Measurements from ENCODE around the gene QRICH1.
A peak's percentile ranks its signal among the peaks of the same experiment; 100 is the strongest.

QRICH1 gene

DNA sequence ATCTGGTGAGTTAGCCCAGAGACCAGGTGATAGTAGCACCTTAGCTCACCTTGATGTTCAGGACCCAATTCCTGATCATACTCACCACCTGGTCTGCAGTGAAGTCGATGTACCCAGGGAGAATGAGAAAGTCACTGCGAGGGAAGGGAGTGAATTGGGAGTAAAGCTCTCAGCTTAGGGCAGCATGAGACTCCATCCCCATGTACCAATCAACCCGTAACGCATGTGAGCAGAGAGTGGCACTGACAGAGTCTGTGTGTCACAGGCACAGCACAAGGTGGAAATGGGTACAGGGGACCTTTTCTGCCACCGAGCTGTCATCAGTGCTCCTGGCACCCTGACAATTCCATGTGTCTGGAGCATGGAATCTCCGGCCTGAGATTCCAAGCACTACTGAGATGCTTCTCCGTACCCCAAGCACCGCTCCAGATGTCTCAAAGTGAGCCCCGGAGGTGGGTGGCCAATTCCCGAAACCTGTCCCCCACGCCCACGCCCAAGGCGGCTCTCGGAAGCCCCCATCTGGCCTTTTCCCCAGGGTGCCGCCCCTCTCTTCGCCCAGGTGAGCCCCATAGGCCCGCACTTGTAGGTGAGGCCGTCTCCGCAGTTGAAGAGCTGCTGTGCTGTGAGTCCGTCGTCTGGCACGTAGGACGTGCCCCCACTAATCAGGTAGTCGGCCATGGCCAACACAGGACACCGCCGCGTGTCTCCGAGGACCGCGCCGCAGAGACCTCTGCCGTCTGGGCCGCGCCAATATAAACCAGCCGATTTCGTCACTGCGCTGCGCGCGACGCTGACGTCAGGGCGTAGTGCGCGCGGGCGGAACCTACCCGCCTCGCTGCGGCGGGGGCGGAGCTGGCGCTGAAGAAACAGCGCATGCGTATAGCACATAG lies 65.0 kb downstream of the QRICH1 start, which contains the start of gene IMPDH2:
TSS of gene IMPDH2 (minus strand) at position 726 of the 890 bp plus-strand sequence. CDS start at position 678, 48 bp downstream.
- TF ChIP-seq, protein P1, sequence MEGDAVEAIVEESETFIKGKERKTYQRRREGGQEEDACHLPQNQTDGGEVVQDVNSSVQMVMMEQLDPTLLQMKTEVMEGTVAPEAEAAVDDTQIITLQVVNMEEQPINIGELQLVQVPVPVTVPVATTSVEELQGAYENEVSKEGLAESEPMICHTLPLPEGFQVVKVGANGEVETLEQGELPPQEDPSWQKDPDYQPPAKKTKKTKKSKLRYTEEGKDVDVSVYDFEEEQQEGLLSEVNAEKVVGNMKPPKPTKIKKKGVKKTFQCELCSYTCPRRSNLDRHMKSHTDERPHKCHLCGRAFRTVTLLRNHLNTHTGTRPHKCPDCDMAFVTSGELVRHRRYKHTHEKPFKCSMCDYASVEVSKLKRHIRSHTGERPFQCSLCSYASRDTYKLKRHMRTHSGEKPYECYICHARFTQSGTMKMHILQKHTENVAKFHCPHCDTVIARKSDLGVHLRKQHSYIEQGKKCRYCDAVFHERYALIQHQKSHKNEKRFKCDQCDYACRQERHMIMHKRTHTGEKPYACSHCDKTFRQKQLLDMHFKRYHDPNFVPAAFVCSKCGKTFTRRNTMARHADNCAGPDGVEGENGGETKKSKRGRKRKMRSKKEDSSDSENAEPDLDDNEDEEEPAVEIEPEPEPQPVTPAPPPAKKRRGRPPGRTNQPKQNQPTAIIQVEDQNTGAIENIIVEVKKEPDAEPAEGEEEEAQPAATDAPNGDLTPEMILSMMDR (IDR thresholded peaks at IDR 0.05; ENCODE audit: low read depth, low read length, missing control alignments) = no peak
- DNase-seq (ENCODE audit: extremely low read depth, low read depth) = peak; percentile 71
- peak within 1 kb of the TSS; percentile 92 for H3K4me3 ChIP-seq (replicated peaks; ENCODE audit: low read depth, low read length)

DNA sequence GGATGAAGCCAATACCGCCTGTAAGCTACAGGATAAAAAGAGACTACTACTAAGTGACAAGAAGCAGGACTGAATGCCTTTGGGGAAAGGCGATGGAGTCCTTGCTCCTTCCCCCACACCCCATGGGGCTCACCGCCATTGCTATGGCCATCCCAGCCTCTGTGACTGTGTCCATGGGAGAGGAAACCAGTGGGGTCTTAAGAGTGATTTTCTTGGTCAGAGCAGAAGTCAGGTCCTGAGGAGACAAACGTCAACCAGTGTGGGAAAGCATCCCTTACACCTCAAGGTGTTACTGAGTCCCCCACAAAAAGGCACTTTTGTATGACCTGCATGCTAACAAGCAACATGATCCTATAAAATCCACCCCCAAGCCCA lies 65.6 kb downstream of the QRICH1 start:
- no peak for DNase-seq (ENCODE audit: extremely low read depth, low read depth)
- TF ChIP-seq, protein P1 (IDR thresholded peaks at IDR 0.05; ENCODE audit: low read depth, low read length, missing control alignments) = no peak
- peak overlapping the region; percentile 92 for H3K4me3 ChIP-seq (replicated peaks; ENCODE audit: low read depth, low read length)

DNA sequence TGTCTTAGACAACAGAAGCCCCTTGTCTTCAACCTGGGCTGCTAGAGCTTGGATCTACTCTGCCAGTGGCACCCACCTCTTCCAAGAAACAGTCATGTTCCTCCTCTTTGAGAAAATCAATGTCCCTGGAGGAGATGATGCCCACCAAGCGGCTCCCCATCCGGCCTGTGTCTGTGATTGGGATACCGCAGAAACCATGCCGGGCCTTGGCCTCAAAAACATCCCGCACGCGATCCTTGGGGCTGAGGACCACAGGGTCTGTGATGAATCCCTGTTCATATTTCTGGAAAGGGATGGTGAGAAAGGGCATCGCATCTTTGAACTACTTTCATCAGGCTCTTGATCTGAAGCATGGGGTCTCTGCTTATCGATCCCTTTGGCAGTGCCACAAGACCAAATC lies 66.2 kb downstream of the QRICH1 start:
- DNase-seq (ENCODE audit: extremely low read depth, low read depth) = no peak
- TF ChIP-seq, protein P1 (IDR thresholded peaks at IDR 0.05; ENCODE audit: low read depth, low read length, missing control alignments) = no peak
- H3K4me3 ChIP-seq (replicated peaks; ENCODE audit: low read depth, low read length) = peak overlapping the region; percentile 92

DNA sequence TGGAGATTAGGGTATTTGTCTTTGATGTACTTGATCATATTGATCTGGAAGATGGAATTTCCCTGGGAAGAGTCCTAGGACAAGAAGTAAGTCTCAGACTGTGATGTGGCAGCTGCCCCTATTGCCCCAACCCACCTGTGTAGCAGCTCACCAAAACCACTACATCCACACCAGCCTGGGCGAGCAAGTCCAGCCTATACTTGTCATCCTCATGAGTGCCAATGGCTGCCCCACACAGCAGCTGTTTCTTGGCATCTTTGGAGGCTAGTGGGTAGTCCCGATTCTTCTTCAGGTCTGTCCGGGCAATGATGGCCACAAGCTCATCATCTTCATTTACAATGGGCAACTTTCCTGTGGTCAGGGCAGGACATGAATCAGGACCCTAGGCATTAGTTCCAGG lies 67.3 kb downstream of the QRICH1 start:
- H3K4me3 ChIP-seq (replicated peaks; ENCODE audit: low read depth, low read length) = peak overlapping the region; percentile 10; the same call in 1 of the 2 replicates
- TF ChIP-seq, protein P1 (IDR thresholded peaks at IDR 0.05; ENCODE audit: low read depth, low read length, missing control alignments) = no peak
- DNase-seq (ENCODE audit: extremely low read depth, low read depth) = no peak

DNA sequence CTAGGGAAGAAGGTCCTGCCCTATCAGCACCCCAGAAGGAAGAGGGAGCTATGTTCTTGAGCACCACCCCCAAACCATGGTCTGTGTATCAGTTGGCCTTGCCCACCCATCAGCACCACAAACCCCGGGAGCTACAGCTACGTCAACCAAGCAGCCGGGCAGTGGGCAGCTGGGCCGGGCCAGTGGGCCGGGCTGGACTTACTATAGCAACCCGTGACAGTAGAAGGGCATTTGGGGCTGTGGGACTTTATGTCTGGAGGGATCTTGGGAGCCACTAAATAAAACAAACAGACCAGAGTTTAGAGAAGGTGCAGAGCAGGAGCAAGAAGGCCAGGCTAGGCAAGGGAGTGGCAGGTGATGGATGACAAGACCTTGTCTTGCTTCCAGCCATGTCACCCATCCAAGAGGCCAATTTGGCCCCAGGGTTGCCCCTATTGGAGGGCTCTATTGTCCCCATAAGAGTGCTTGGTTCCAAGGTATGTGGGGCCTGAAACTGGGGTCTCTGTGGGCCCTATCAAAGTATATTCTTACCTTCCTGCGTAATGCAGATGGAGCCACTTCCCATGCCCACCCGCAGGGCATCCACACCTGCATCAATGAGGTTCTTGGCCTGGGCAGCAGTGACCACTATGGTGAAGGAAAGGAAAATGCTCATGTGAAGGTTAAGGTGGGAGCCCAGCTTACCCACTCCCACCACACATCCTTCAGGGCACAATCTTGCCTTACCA lies 67.9 kb downstream of the QRICH1 start:
- no peak for DNase-seq (ENCODE audit: extremely low read depth, low read depth)
- TF ChIP-seq, protein P1 (IDR thresholded peaks at IDR 0.05; ENCODE audit: low read depth, low read length, missing control alignments) = no peak
- H3K4me3 ChIP-seq (replicated peaks; ENCODE audit: low read depth, low read length) = 0 out of 2 replicates have a peak overlapping the region, but pooled peaks have one; percentile 10

DNA sequence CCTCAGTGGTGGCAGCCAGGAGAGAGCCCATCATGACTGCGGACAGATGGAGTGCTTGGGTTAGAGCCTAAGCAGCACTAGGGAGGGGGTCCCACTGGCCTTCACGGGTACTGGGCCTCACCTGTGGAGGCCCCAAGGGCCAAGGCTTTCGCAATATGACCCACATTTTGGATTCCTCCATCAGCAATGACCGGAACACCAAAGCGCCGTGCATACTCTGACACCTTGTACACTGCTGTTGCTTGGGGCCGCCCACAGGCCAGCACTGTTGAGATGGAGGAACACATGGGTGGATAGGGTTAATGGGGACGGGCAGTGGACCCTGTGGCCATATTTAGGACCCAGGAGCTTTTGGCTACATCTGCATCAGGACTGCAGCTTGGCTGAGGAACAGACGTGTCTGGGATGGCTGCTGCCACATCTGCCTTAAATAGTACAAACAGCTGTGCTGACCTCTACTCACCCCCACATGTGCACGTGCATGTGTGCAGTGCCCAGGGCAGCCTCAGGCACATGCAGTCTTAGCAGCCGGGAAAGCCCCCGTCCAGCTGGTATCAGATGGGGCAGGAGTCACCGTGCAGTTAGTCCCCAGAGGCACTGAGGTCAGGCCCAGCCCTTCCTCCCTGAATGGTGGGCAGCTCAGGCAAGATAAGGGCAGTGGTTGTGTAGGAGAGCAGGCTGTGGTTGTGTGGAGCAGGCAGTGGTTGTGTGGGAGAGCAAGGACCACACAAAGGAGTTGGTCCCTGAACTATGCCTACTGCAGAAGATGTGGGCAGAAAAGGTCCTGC lies 68.7 kb downstream of the QRICH1 start:
- no peak for DNase-seq (ENCODE audit: extremely low read depth, low read depth)
- TF ChIP-seq, protein P1 (IDR thresholded peaks at IDR 0.05; ENCODE audit: low read depth, low read length, missing control alignments) = no peak
- H3K4me3 ChIP-seq (replicated peaks; ENCODE audit: low read depth, low read length) = 0 out of 2 replicates have a peak overlapping the region, but pooled peaks have one; percentile 10
